Large intestine (tissue), 3 donors: Measurements from ENCODE around the gene MARK1. TPM values are rescaled to one million over a fixed set of nuclear protein-coding genes. Genes with fewer than 3 reads are reported as not detected.

Experiments
- DNase-seq, 2 donors: peaks; one replicate each; pipeline versions ENCODE4 v3.0.0 to v3.0.0-alpha.2; 2013
- H3K27ac ChIP-seq: one replicate; pipeline ENCODE4 v1.5.1; 2013; ENCODE audit warnings: low read length
- H3K27me3 ChIP-seq: 2 replicates; pipeline ENCODE4 v1.6.1; 2013; ENCODE audit warnings: low read length; ENCODE audit not compliant: control insufficient read depth, insufficient read depth
- H3K36me3 ChIP-seq: 2 replicates; pipeline ENCODE4 v1.6.1; 2013; ENCODE audit warnings: low read length; ENCODE audit not compliant: control insufficient read depth, insufficient read depth
- H3K4me1 ChIP-seq: one replicate; pipeline ENCODE4 v1.6.1; 2013; ENCODE audit warnings: low read length; ENCODE audit not compliant: control insufficient read depth, insufficient read depth
- H3K4me3 ChIP-seq: one replicate; pipeline ENCODE4 v1.5.1; 2013; ENCODE audit warnings: low read length
- H3K9me3 ChIP-seq: one replicate; pipeline ENCODE4 v1.6.1; 2013; ENCODE audit warnings: mild to moderate bottlenecking, low read depth, low read length, moderate library complexity; ENCODE audit not compliant: control insufficient read depth
- WGBS: methylation state at CpG from one replicate; pipeline ENCODE4 v1.1.5; 2013; ENCODE audit warnings: low lambda C conversion rate; ENCODE audit not compliant: insufficient coverage; 5-methylcytosine and 5-hydroxymethylcytosine counted together
- polyA plus RNA-seq: library from polyadenylated mRNA; unstranded; fragments of 120-200 nt; gene quantifications from one replicate; pipeline ENCODE4 v1.2.1, GENCODE V29; 2013

Gene MARK1
- polyA plus RNA-seq, 1 donor = 3.9 TPM

GRCh38 chr1:220504329-220504728, 23.6 kb upstream of the MARK1 start:
- no peak for DNase-seq
- no peaks in the 10 kb centered on the region for H3K36me3 ChIP-seq
- H3K9me3 ChIP-seq = no peaks in the 10 kb centered on the region
- H3K27me3 ChIP-seq = no peaks in the 10 kb centered on the region
- no peak overlapping the region for H3K4me3 ChIP-seq
- H3K27ac ChIP-seq = no peak overlapping the region
- no peaks in the 10 kb centered on the region for H3K4me1 ChIP-seq
- no CpG with 5 or more reads among the region's 5 CpGs for WGBS

- H3K27ac ChIP-seq = no peak overlapping the region
- H3K4me3 ChIP-seq = no peak overlapping the region
- H3K9me3 ChIP-seq = no peaks in the 10 kb centered on the region
- no peak for DNase-seq
- WGBS = 80% methylated on average over 2 of the region's 5 CpGs
- no peaks in the 10 kb centered on the region for H3K36me3 ChIP-seq
- no peaks in the 10 kb centered on the region for H3K4me1 ChIP-seq
- no peaks in the 10 kb centered on the region for H3K27me3 ChIP-seq
Observed at GRCh38 chr1:220507085-220507484, 20.9 kb upstream of the MARK1 start.

- no peaks in the 10 kb centered on the region for H3K9me3 ChIP-seq
- no peaks in the 10 kb centered on the region for H3K27me3 ChIP-seq
- no peak overlapping the region for H3K4me3 ChIP-seq
- 83% methylated on average over 1 of the region's 4 CpGs for WGBS
- no peak for DNase-seq
- no peak overlapping the region for H3K27ac ChIP-seq
- no peaks in the 10 kb centered on the region for H3K4me1 ChIP-seq
- no peaks in the 10 kb centered on the region for H3K36me3 ChIP-seq
Observed at GRCh38 chr1:220511179-220511578, 16.8 kb upstream of the MARK1 start.

- Histone ChIP-seq H3K27ac (no peak overlapping the region), H3K27me3 (no peaks in the 10 kb centered on the region), H3K9me3 (no peaks in the 10 kb centered on the region), H3K4me3 (no peak overlapping the region), H3K4me1 (no peaks in the 10 kb centered on the region), H3K36me3 (no peaks in the 10 kb centered on the region)
- no CpG with 5 or more reads among the region's 4 CpGs for WGBS
- peak in 1 of 2 donors; percentile 33 for DNase-seq
Observed at GRCh38 chr1:220511785-220512184, 16.2 kb upstream of the MARK1 start.

DNA sequence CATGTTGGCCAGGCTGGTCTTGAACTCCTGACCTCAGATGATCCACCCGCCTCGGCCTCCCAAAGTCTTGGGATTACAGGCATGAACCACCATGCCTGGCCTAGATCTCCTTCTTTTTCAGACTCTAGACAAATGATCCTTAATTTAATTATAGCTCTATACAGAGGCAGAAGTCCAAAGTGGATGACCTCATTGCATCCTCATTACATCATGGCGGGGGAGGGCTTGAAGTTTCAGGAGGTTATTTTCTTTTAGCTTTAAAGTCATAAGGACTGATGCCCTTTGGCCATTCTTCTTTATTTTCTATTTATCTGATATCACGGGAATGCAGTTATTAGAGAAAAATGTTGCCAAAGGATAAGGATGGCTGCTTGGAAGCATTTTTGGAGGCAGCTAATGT, 14.1 kb upstream of the MARK1 start:
- DNase-seq = no peak
- WGBS = no CpG with 5 or more reads among the region's 4 CpGs
- Histone ChIP-seq H3K4me3 (no peak overlapping the region), H3K36me3 (no peaks in the 10 kb centered on the region), H3K9me3 (no peaks in the 10 kb centered on the region), H3K27me3 (no peaks in the 10 kb centered on the region), H3K4me1 (no peaks in the 10 kb centered on the region), H3K27ac (no peak overlapping the region)

GRCh38 chr1:220514256-220514655, 13.7 kb upstream of the MARK1 start:
- Histone ChIP-seq H3K9me3 (no peaks in the 10 kb centered on the region), H3K27me3 (no peaks in the 10 kb centered on the region), H3K4me1 (no peaks in the 10 kb centered on the region), H3K4me3 (no peak overlapping the region), H3K36me3 (no peaks in the 10 kb centered on the region), H3K27ac (no peak overlapping the region)
- no CpG with 5 or more reads among the region's 2 CpGs for WGBS
- DNase-seq = no peak

DNA sequence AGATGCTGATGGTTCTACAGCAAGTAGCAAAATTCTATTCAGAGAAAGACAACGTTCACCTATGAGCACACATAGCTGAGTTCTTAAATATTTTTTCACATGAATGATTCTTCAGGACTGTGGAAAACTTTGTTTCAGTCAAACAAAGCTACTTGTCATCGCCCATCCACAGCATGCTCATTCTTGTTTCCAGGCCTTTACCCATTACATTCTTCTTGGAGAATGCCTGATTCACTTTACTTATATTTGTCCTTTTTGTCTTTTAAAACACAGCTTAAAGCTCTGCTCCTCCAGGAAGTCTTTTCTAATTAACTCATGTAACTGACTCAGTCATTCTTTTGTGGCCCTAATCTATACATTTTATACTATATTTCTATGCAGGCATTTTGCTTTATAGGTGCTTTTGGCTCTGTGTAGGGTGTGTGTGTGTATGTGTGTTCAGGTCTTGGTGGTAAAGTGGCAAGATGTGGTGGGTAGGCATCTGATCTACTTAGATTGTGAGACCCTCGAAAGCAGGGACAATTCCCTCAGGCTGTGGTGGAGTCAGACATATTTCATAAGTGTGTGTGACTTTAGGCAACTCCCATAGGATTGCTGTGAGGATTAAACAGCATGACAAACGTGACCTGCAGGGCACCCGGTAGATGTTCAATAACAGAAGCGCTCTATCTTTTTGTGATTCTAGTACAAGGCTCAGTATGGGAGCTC, 11.8 kb upstream of the MARK1 start:
- H3K4me1 ChIP-seq = no peaks in the 10 kb centered on the region
- no peak for DNase-seq
- no peak overlapping the region for H3K27ac ChIP-seq
- no peaks in the 10 kb centered on the region for H3K36me3 ChIP-seq
- H3K9me3 ChIP-seq = no peaks in the 10 kb centered on the region
- no peak overlapping the region for H3K4me3 ChIP-seq
- no peaks in the 10 kb centered on the region for H3K27me3 ChIP-seq
- WGBS = 100% methylated on average over 1 of the region's 6 CpGs

GRCh38 chr1:220516722-220517042, 11.3 kb upstream of the MARK1 start:
- Histone ChIP-seq H3K27ac (no peak overlapping the region), H3K27me3 (no peaks in the 10 kb centered on the region)
- 45% methylated on average over 2 of the region's 2 CpGs for WGBS

GRCh38 chr1:220521778-220522177, 6.2 kb upstream of the MARK1 start:
- Histone ChIP-seq H3K36me3 (no peaks in the 10 kb centered on the region), H3K27ac (no peak overlapping the region), H3K27me3 (peaks cover 3% of the 10 kb centered on the region), H3K9me3 (no peaks in the 10 kb centered on the region), H3K4me3 (no peak overlapping the region), H3K4me1 (no peaks in the 10 kb centered on the region)
- WGBS = no CpG with 5 or more reads among the region's 1 CpG
- DNase-seq = peak in 1 of 2 donors; percentile 42

More at GRCh38 chr1:220516722-220517042, 11.3 kb upstream of the MARK1 start:
- no peak for DNase-seq
- Histone ChIP-seq H3K4me3 (no peak overlapping the region), H3K36me3 (no peaks in the 10 kb centered on the region), H3K4me1 (no peaks in the 10 kb centered on the region), H3K9me3 (no peaks in the 10 kb centered on the region)

- H3K36me3 ChIP-seq = no peaks in the 10 kb centered on the region
- DNase-seq = peak; percentile 7 to 47
- WGBS = no CpG with 5 or more reads among the region's 7 CpGs
- no peaks in the 10 kb centered on the region for H3K4me1 ChIP-seq
- no peak overlapping the region for H3K4me3 ChIP-seq
- H3K9me3 ChIP-seq = peaks cover 2% of the 10 kb centered on the region
- H3K27me3 ChIP-seq = peaks cover 24% of the 10 kb centered on the region
- H3K27ac ChIP-seq = no peak overlapping the region
Observed at GRCh38 chr1:220526294-220526693, 1.6 kb upstream of the MARK1 start.

DNA sequence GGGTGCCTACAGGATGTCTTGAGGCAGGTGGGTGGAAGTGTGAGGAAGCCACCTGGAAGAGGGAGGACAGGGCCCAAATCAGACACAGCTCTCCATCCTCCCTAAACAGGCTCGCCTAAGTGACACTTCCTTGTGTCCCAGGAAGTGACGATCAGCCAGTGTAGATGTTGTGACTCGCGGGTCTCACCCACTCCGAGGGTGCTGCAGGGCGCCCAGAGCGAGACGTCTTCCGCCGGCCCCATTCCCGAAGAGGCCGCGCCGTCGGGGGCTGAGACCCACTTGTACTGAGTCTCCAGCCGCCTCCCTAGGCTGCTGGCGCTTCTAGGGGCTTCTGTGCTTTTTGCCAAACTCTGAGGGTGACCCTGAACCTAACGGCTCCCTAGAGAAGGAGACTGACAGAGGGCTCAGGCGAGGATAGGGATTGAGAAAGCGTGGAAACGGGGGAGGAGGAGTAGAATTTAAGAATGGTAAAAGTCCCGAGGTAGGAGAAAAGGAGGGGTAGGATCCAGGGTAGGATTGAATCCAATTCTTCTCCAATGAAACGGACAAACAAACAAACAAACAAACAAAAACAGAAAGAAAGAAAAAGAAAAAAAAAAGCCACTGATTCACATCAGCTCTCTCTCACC, 543 bp upstream of the MARK1 start:
- H3K27me3 ChIP-seq = peaks cover 24% of the 10 kb centered on the region
- H3K36me3 ChIP-seq = no peaks in the 10 kb centered on the region
- peak; percentile 19 to 61 for DNase-seq
- peak overlapping the region; percentile 9 for H3K27ac ChIP-seq
- 0% methylated on average over 6 of the region's 23 CpGs for WGBS
- no peaks in the 10 kb centered on the region for H3K4me1 ChIP-seq
- peaks cover 2% of the 10 kb centered on the region for H3K9me3 ChIP-seq
- peak overlapping the region; percentile 55 for H3K4me3 ChIP-seq
